GM18508 (cell line): ENCODE data around the gene TTBK2.

Experiments used
- ATAC-seq: cut with Tn5 transposase; IDR thresholded peaks from one replicate; pipeline ENCODE4 v1.9.1; 2021; ENCODE audit warnings: moderate number of reproducible peaks; ENCODE audit not compliant: insufficient read depth, unreplicated experiment

Gene TTBK2

GRCh38 chr15:42836251-42836650 is 84.3 kb downstream of the TTBK2 start:
- ATAC-seq: no peak

GRCh38 chr15:42832576-42832975 is 88.0 kb downstream of the TTBK2 start:
- no peak for ATAC-seq

- ATAC-seq: no peak
These were observed 94.2 kb downstream of the TTBK2 start for GRCh38 chr15:42826251-42826890.

DNA sequence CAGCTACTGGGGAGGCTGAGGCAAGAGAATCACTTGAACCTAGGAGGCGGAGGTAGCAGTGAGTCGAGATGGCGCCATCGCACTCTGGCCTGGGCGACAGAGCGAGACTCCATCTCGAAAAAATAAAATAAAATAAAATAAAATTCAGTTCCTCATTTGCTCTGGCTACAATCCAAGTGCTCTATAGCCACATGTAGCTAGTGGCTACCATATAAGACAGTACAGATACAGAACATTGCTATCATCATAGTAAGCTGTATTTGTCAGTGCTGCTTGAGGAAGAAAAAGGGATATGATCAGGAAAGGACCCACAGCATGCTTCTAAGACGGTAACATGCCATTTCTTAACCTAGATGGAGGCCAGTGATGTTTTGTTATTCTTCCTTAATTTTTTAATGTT is 95.0 kb downstream of the TTBK2 start:
- ATAC-seq: no peak

DNA sequence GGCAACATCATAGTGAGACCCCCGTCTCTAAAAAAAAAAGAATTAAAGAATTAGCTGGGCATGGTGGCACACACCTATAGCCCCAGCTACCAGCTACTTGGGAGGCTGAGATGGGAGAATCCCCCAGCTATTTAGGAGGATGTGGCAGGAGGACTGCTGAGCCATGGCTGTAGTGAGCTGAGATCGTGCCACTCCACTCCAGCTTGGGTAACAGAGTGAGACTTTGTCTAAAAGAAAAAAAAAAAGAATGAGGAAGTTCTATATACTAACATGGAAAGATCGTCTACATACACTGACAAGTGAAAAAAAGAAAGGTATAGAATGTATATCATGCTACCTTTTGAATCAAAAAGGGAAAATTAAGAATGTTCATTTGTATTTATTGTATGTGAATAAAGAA is 99.8 kb downstream of the TTBK2 start:
- no peak for ATAC-seq

GRCh38 chr15:42819786-42820185 is 100.8 kb downstream of the TTBK2 start:
- ATAC-seq: no peak

GRCh38 chr15:42811433-42811832 is 109.1 kb downstream of the TTBK2 start:
- ATAC-seq: no peak

- no peak for ATAC-seq
These were observed 111.7 kb downstream of the TTBK2 start for GRCh38 chr15:42808913-42809312.

- ATAC-seq: no peak
These were observed 115.3 kb downstream of the TTBK2 start for GRCh38 chr15:42805266-42805665.

DNA sequence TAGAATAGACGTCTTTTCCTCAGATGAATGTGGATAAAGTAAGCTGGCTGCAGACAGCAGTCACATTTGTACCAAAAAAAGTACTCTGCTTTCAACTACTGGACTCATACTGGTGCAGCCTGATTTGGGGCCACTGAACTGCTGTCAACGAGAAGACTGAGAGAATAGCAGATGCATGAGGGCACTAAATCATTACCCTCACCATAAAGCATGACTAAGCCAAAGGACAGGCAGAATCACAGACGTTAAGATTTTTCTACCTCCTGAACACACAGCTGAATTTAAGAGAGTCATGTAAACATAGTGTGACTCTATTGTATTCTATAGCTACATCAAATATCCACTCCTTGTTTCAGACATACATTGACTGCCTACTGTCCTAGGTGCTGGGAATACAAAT is 115.8 kb downstream of the TTBK2 start:
- no peak for ATAC-seq

- ATAC-seq: no peak
These were observed 117.1 kb downstream of the TTBK2 start for GRCh38 chr15:42803436-42803835.

GRCh38 chr15:42802168-42802567 is 118.4 kb downstream of the TTBK2 start:
- no peak for ATAC-seq

- no peak for ATAC-seq
These were observed 119.7 kb downstream of the TTBK2 start for GRCh38 chr15:42800731-42801474.

DNA sequence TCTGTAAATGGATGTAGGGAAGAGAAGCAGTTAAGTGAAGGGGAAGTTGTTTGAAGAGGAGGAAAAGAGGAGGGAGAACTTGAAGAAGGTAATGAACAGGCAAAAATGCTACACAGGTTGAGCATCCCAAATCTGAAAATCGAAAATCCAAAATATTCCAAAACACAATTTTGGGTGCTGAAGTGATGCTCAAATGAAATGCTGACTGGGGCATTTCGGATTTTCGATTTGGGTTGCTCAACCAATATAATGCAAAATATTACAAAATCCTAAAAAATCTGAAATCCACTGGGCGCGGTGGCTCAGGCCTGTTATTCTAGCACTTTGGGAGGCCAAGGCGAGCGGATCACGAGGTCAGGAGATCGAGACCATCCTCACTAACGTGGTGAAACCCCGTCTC is 121.8 kb downstream of the TTBK2 start:
- no peak for ATAC-seq

DNA sequence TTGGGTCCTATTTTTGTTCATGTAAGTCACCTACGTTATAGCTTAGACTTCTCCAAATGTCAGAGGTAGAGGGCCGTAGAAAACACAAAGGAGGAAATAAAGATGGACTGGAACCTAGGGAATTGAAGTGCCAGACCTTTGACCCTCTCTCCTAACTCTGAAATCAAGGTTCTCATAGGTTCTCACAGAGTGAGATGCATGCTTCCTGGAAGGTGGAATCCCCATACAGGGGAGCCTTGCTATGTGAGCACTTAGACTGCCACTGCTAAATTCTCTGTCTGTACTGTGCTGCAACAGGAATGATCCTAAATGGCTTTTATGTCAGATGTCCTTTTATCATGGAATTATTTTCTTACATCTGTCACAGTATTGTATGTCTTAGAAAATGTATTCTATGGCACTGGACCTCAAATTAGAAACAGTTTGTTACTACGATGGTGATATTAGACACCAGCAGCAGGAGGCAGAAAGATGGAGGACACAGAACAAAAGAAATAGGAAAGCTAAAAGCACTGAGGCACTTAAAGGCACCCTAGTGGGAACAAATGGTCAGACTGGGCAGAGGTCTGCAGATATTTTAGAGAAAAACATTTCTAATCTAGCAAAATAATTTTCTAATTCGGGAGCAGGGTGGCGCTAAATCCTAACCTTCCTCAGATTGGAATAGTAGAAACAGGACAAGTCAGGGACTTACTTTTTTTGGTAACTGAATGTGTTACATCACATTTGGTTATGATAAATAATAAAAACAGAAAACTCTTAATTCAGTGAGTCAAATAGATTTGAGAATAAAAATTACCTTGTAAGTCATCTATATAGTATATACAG is 123.4 kb downstream of the TTBK2 start:
- ATAC-seq: no peak

GRCh38 chr15:42788725-42789124 is 131.9 kb downstream of the TTBK2 start:
- no peak for ATAC-seq

GRCh38 chr15:42786978-42787377 is 133.6 kb downstream of the TTBK2 start:
- no peak for ATAC-seq

GRCh38 chr15:42785569-42785968 is 135.0 kb downstream of the TTBK2 start:
- no peak for ATAC-seq

DNA sequence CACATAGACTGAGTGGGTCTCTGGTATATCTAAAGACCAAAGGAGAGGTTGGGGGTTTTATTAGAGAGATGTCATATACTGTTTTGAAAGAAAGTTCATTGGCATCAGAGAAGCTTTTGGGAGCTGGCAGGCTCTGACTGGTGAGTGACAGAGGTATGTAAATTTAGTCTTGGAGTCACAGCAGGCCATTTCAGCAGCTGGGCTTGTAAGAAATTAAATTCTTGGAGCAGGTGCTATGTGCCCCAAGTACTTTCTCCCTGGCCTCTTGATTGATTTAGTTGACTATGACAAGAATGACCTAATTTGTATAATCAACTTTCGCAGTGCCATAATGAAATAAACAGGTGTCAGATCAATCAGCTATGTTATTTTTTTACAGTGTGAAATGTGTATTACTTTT is 135.9 kb downstream of the TTBK2 start:
- ATAC-seq: no peak

DNA sequence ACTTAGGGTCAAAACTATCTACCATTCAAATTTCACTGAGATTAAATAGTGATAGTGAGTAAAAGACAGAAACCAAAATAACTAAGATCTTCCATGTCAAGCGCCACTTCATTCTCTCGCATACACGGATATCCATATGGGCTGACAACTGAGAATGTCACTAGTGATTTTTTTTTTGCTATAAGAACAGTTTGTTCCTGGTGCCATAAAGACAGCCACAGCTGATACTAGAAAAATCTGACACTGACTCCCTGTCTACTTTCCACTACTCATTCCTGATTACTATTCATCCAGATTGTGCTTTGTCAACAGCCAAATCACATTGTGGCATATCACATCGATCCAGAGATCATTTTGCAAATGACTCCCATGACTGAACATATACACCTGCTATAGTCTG is 137.9 kb downstream of the TTBK2 start:
- ATAC-seq: no peak

DNA sequence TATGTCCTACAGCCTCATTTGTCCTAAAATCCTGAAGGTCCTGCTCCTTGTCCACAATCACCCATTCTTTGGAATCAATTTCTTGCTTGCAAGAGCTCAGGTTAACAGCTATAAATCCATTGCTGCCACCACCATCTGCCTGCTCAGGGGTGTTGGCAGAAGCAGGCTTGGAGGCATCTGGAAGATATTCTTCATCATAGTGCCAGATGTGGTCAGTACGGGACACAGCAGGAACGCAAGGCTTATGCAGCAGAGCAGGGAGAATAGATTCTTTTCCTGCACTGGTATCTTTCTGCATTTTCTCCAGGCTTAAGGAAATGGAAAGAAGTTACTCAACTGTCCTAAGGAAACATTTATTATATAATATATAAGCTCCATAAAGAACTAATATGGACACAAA is 145.2 kb downstream of the TTBK2 start:
- ATAC-seq: no peak
